Activated naive CD4-positive, alpha-beta T cell treated with anti-CD3 and anti-CD28 coated beads, Interleukin-2, amount 50 U/mL, for 16 hours (primary cell): Measurements from ENCODE around the gene JAZF1.

ENCODE experiments used
- DNase-seq: peaks from one replicate; pipeline ENCODE4 v3.0.0-alpha.2; 2020

Gene JAZF1

DNA sequence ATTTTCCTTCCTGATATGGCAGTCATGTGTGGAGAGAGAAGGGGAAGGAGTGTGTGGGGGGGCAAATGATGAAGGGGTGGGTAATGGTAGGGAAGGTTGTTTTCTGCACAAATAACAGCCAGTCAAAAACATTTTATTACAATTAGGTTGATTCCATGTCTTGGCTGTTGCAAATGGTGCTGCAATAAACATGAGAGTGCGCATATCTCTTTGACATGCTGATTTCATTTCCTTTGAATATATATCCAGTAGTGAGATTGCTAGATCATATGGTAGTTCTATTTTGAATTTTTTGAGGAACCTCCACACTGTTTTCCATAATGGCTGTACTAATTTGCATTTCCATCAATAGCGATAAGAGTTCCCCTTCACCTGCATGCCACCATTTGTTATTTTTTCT, 10.6 kb upstream of the JAZF1 start:
- no peak for DNase-seq

- DNase-seq = no peak
These were observed 9.6 kb upstream of the JAZF1 start for GRCh38 chr7:28190077-28190710.

DNA sequence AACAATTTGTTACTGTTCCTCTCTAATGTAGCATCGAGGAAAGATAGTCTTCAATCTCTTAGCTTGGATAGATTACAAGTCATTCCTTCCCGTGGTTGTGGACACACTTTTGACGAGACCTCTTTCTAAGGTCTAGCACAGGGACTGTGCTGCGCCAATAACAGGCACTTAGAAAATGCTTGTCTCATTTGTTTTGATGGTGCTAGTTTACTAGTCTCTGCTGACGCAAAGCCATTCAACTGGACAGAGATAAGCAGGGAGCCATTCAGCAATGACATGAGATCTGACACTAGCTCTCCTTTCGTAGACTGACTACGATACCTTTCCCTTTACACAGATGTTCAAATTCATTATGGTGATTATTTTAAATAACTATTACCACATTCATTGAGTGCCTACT, 6.4 kb upstream of the JAZF1 start:
- DNase-seq = no peak

DNA sequence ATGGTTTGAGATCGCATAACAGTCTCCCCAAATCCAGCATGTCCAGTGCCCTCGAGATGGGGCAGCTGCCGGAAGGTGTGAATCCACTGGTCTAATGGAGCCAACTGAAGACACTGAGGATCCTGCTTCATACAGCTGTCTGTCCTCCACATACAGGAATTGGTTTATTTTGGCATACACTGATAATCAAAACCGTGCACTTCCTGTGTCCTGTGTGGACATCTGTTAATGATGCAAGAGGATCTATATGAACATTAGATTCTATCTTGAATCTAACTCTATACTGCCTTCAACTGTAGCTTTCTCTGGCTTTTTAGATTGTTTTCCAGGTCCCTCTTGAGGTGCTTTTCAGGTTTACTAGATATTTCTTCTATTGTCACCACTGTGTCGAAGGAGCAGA, 3.0 kb upstream of the JAZF1 start:
- DNase-seq = no peak

DNA sequence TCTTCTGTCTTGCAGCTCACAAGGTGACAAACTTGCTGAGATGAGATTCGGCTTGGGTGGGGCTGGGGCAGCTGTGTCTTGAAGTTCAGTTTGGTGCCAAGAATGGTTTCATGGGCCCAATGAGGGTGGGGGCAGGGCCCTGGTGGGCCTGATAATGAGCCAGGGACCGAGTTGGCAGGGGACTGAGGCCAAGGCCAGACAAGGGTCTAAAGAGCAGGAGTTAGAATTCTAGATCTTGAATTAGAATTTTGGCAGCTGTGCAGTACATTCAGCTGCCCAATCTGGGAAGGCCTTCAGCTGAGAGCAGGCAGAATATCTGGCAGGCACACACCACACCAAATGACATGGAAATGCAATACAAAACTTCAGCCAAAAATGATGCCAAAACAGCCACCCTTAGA, 1.5 kb upstream of the JAZF1 start:
- DNase-seq = no peak

GRCh38 chr7:28181416-28181815, 821 bp upstream of the JAZF1 start:
- no peak for DNase-seq

DNA sequence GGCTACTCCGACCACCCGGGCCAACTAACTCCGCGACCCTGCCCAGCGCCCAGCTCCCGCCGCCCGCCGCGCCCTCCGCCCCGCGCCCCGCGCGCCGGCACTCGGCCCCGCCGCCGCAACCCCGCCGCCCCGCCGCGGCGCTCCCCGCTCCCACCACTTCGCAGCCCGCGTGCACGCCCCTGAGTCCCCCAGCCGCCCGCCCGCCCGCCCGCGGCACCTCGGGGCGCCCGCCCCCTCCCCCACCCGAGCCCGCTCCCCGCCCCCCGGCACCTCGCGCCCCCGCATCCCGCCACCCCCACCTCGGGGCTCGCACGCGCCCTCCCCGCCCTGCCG, 598 bp downstream of the JAZF1 start:
- DNase-seq = no peak

DNA sequence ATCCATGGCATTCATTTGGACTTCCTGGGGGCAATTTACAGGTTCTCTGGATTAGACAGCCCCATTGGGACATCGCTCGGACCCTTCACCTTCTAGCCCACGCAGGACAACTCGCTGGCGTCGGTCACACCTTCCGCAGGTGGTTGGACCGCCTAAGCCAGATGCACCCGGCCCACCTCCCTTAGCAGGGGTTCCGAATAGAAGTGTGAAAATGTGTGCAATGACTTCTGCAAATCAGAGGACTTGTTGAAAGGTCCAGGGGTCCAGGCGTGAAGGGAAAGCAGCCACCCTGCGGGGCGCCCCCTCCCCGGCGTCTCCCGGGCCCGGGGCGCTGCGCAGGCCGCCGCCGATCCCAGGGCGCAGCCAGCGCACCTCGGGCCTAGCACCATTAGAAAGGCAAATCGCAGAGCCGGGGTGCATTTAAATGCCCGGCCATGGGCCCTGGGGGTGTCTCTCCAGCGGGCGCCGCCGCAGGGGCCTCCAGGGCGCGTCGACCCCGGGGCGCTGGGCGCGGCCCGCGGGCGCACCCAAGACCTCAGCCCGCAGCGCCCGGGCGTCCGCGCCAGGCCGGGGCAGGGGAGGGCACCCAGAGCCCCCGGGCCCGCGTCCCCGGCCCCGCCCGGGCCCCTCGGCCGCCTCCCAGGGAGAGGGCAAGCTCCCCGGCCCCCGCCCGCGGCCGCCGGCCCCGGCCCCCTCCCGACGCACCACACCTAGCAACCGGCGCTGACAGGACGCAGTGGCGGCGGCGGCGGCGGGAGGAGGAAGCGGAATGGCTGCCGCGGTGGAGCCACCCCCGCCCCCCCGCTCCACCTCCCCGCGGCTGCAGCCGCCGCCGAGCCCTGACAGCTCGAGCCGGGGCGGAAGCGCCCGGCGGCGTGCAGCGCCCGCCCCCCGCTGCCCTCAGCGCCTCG, 1.2 kb downstream of the JAZF1 start:
- peak; percentile 70 for DNase-seq

DNA sequence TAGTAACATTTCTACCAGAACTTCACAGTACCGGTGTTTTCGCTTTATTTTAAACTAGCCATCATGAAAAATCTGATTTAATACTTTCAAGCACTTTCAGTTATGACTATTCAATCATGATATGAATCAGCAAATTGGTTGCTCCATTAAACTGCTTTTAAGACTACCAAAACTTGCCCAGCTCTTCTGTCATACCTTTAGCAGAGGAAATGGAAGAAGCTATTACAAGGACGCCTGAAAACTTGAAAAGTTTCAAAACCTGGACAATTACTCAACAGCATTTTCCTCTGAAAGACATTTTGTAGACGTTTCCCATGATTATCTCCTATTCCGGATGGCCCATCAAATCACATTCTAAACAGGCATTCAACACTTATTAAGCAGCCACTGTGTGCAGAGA, 2.0 kb downstream of the JAZF1 start:
- no peak for DNase-seq

DNA sequence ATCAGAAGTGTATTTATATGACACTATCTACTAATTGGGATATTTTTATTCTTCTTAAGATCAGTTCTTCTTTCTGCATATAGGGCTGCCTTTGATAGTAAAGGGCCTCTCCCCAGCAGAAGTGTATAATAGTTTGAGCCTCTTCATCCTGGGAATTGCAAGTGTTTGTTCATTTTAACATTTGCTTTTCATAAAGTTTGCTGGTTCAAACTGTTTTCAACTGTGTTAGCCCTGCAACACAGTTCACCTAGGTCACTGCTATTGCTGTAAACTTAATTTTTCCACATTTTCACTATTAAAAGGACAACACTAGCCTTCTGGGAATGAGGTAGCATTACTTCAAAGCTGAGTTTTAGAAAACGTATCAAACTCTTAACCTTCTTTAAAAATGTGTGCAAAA, 2.8 kb downstream of the JAZF1 start:
- no peak for DNase-seq

- DNase-seq = no peak
These were observed 4.0 kb downstream of the JAZF1 start for GRCh38 chr7:28176645-28177044.

GRCh38 chr7:28176174-28176573, 4.4 kb downstream of the JAZF1 start:
- no peak for DNase-seq

- DNase-seq = no peak
These were observed 5.5 kb downstream of the JAZF1 start for GRCh38 chr7:28174901-28175661.

- DNase-seq = no peak
These were observed 6.2 kb downstream of the JAZF1 start for GRCh38 chr7:28174442-28174841.

GRCh38 chr7:28173531-28173930, 7.1 kb downstream of the JAZF1 start:
- DNase-seq = no peak

DNA sequence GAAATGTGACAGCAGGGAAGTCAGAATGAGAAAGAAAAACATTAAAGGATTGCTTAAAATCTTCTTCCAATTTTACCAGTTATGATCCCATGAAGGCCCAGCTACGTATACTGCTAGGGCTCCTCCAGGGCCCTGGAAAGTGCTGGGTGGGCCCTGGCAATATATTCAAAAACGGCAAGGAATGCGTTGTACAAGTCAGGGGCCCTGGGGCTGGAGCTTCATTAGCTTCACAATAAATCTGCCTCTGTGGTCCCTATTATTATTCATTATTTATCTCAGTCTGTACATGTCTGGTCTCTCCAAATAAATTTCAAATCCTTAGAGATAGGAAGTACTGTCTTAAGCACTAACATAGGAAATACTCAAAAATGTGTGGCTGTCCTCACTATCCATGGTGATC, 7.6 kb downstream of the JAZF1 start:
- no peak for DNase-seq

- no peak for DNase-seq
These were observed 9.9 kb downstream of the JAZF1 start for GRCh38 chr7:28170701-28171100.

DNA sequence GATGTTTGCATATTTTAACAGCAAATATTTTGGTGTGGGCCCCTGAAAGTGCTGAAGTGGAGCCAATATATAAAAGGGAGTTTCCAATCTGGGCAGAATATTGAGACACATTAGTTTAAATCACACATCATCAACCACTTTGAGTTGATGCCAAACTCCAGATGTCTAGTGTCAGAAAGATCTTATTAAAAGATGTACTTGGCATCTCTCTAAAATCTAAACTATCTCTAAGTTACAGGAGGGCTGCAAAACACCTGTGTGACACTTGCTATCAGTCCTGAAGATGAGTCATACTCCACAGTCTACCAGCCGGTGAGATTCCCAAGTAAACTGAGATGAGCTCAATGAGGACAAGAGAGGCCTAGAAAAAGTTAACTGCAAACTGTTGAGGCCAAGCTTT, 11.4 kb downstream of the JAZF1 start:
- no peak for DNase-seq

DNA sequence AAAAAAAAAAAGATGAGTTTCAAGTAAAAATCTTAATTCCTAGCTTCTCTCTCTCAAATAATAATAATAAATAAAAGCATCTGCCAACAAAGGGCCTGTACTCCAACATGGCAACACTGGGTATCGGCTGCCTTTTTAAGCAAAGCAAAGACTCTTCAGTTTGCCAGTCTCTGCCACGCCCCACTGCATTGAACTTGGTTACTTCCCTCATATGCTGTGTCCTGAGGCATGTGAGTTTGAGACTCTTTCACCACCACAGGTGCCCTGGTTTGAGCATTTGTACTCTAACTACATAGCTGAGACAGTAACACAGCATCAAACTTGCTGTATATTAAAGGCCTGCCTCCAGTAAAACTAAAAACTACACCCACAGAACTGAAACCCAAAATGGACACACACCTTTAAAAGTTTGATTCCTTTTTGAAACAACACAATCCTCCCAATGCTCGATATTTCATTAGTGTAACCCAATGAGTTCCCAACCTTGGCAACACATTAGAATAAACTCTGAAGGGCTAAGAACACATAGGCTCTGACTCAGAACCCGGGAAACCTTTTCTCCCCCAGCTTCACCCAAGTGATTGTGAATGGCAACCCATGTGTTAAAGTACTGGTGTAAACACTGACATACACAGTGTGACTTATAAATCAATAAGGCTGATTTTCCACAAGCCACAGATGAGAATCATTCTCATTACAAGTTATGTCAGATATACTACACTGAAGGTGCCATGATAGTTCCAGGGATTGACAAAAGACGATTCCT, 12.0 kb downstream of the JAZF1 start:
- DNase-seq = no peak

DNA sequence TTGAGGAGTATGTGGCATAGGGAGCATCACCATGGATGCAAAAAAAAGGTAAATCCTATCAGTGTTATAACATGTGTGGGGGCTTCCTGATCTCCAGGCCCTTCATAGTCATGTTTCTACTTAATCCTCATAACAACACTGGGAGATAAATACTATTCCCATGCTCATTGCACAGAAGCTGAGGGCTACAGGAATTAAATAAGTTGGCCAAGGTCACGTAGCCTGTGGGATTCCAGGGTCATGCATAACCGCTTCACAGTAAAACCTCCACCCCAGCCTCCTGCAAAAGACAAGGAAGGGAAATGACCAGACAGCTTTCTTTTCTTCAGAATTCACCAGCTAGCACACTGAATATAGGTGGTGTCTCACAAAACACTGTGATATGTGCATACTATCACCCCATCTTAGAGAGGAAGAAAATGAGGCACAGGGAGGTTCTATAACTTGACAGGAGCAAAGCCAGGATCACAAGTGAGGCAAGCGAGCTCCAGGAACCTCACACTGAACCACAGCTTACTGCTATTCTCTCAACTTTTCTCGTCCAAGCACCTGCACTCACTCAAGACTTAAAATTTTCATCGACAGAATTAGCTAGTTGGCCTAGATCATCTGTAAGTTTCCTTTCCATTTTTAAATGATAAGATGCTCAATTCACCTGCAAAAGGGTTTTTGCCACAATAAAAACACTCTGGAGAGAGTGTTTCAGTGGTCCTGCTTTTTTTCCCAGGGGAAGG, 13.4 kb downstream of the JAZF1 start:
- no peak for DNase-seq

DNA sequence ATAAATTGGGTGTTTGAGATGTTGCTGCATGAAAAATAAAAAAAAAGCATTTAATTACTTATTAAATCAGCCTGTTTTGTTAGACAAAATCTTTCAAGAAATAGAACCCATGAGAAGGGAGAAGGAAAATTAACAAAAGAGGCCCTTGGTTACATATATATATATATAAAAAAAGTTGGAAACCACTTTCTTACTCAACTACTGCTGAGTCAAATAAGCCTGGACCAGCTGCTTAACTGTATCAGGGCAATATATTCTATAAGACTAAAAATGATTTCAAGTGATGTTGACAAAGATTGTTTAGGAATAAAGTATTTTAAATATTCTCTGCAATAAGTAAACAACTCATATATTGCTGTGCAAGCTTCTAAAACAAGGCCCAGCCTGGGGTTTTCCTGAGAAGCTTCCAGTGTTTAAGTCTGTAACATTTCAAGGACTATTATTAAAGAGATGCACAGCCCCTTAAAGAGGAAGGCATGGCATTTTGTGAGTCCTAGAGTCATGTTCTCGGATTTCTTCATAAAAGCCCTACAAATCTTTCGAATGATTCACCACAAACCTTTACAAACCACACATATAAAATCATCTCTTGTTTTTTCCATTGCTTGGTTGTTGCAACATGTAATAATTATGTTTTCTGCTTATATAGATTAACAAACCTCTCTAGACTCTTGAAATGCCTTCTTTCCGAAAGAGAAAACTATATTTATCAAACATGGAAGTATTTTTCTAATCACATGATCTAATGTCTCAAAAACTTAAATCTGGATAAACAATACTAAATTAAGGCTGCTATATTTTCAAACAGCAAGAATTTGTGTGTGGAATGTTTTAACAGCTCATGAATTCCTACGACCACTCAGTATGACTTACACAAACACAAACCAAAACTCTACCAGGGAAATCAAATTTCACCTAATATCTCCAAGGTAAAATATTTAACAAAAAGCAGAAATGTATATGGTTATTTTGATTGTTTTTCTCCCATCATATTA, 14.3 kb downstream of the JAZF1 start:
- no peak for DNase-seq
